Right atrium auricular region (tissue), 2 donors: ENCODE data around the gene STEAP1B. TPM values are rescaled to one million over a fixed set of nuclear protein-coding genes. Genes with fewer than 3 reads are reported as not detected.

ENCODE experiments used
- DNase-seq: peaks from one replicate; pipeline ENCODE4 v3.0.0-alpha.2; 2019; ENCODE audit warnings: low spot score
- H3K27ac ChIP-seq, 2 donors: fragments of 200-600 bp; sonication (generic); 1 replicate in 1 of 2; 2 replicates in 1 of 2; pipeline ENCODE4 v1.5.1; 2016 to 2019
- H3K27me3 ChIP-seq, 2 donors: fragments of 200-600 bp; sonication (generic); one replicate each; pipeline versions ENCODE4 v1.5.1 to v1.6.0; 2017 to 2019
- H3K36me3 ChIP-seq: fragments of 200-600 bp; sonication (generic); one replicate; pipeline ENCODE4 v1.5.1; 2016
- H3K4me1 ChIP-seq, 2 donors: fragments of 200-600 bp; sonication (generic); one replicate each; pipeline versions ENCODE4 v1.5.1 to v1.6.0; 2017 to 2019
- H3K4me3 ChIP-seq, 2 donors: fragments of 200-600 bp; sonication (generic); 1 replicate in 1 of 2; 2 replicates in 1 of 2; pipeline ENCODE4 v1.5.1; 2017 to 2019; ENCODE audit warnings: mild to moderate bottlenecking in 1 of 2, moderate library complexity in 1 of 2
- H3K9me3 ChIP-seq, 2 donors: fragments of 200-600 bp; sonication (generic); one replicate each; pipeline ENCODE4 v1.5.1; 2019
- total RNA-seq, 2 donors: library from RNA; depleted of rRNA; stranded (reverse); fragments of >200 nt; gene quantifications; one replicate each; pipeline ENCODE4 v1.1.0, GENCODE V29; 2016
- TF ChIP-seq, protein P1 (sequence below), 2 donors: fragments of 200-600 bp; sonication (generic); IDR thresholded peaks; one replicate each; pipeline ENCODE4 v1.5.1; 2019; ENCODE audit warnings: antibody characterized with exemption in 2 of 2

The STEAP1B gene
- total RNA-seq, 2 donors from 2014 or later, result 0.39 TPM; not detected in 1

DNA sequence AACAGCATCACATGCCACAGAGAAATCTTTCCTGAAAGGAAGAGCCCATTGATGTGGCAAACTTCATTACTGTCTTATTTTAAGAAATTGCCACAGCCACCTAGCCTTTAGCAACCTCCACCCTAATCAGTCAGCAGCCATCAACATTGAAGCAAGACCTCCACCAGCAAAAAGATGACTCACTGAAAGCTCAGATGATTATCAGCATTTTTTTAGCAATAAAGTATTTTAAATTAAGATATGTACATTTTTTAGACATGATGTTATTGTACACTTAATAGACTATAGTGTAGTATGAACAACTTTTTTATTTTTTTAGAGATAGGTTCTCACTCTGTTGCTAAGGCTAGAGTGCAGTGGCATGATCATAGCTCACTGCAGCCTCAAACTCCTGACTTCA is 14.8 kb downstream of the STEAP1B start:
- H3K36me3 ChIP-seq, result no peaks in the 10 kb centered on the region
- DNase-seq, result no peak
- H3K27ac ChIP-seq, result no peak overlapping the region
- no peaks in the 10 kb centered on the region for H3K9me3 ChIP-seq
- TF ChIP-seq, protein P1, sequence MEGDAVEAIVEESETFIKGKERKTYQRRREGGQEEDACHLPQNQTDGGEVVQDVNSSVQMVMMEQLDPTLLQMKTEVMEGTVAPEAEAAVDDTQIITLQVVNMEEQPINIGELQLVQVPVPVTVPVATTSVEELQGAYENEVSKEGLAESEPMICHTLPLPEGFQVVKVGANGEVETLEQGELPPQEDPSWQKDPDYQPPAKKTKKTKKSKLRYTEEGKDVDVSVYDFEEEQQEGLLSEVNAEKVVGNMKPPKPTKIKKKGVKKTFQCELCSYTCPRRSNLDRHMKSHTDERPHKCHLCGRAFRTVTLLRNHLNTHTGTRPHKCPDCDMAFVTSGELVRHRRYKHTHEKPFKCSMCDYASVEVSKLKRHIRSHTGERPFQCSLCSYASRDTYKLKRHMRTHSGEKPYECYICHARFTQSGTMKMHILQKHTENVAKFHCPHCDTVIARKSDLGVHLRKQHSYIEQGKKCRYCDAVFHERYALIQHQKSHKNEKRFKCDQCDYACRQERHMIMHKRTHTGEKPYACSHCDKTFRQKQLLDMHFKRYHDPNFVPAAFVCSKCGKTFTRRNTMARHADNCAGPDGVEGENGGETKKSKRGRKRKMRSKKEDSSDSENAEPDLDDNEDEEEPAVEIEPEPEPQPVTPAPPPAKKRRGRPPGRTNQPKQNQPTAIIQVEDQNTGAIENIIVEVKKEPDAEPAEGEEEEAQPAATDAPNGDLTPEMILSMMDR (IDR thresholded peaks at IDR 0.05), result no peak
- no peaks in the 10 kb centered on the region for H3K27me3 ChIP-seq
- no peaks in the 10 kb centered on the region for H3K4me1 ChIP-seq
- no peak overlapping the region for H3K4me3 ChIP-seq

DNA sequence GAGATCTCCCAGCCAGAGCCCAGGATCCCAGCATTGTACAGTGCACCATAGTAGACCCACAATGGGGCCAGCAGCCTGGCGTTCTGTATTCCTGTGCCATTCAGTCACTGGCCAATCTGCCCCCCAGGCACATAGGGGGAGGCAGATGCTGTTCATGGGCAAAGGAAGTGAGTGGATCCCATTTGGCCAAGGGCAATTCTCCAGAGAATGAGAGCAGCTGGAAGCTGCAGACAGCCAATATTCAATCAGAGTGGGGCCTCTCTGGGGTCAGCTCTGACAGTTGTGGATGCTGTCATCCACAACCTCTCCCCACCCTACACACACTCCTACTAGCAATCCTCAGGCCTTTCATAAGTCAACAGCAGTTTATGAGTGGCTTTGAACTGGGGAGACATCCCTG is 17.5 kb downstream of the STEAP1B start:
- DNase-seq, result no peak
- no peak overlapping the region for H3K4me3 ChIP-seq
- TF ChIP-seq, protein P1 (IDR thresholded peaks at IDR 0.05), result no peak
- H3K4me1 ChIP-seq, result no peaks in the 10 kb centered on the region
- no peaks in the 10 kb centered on the region for H3K27me3 ChIP-seq
- H3K27ac ChIP-seq, result no peak overlapping the region
- no peaks in the 10 kb centered on the region for H3K36me3 ChIP-seq
- H3K9me3 ChIP-seq, result no peaks in the 10 kb centered on the region

DNA sequence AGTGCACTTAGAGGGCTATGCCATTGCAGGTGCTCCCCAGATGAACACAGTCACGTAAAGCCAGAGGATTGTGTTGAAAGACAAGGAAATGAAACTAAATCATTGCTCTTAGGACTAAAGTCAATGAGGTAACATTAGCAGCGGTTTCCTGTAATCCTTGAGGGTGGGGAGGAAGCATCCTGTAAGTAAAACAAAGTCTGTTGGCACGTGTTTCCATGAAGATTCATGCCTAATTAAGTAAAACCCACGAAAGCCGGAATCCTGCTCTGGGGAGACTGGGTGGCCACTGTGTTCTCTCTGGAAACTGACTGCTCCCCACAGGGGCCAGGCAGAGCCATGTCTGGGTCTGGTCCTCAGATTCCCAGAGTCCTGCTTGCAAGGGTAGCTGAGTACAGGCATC is 18.3 kb downstream of the STEAP1B start:
- no peaks in the 10 kb centered on the region for H3K36me3 ChIP-seq
- no peak for DNase-seq
- TF ChIP-seq, protein P1 (IDR thresholded peaks at IDR 0.05), result no peak
- H3K9me3 ChIP-seq, result no peaks in the 10 kb centered on the region
- no peak overlapping the region for H3K4me3 ChIP-seq
- H3K4me1 ChIP-seq, result no peaks in the 10 kb centered on the region
- no peaks in the 10 kb centered on the region for H3K27me3 ChIP-seq
- no peak overlapping the region for H3K27ac ChIP-seq

GRCh38 chr7:22480523-22481075 is 19.4 kb downstream of the STEAP1B start:
- Histone ChIP-seq H3K27me3 (no peaks in the 10 kb centered on the region), H3K36me3 (no peaks in the 10 kb centered on the region), H3K4me3 (no peak overlapping the region), H3K4me1 (no peaks in the 10 kb centered on the region), H3K27ac (no peak overlapping the region), H3K9me3 (no peaks in the 10 kb centered on the region)
- TF ChIP-seq, protein P1 (IDR thresholded peaks at IDR 0.05), result no peak
- no peak for DNase-seq

DNA sequence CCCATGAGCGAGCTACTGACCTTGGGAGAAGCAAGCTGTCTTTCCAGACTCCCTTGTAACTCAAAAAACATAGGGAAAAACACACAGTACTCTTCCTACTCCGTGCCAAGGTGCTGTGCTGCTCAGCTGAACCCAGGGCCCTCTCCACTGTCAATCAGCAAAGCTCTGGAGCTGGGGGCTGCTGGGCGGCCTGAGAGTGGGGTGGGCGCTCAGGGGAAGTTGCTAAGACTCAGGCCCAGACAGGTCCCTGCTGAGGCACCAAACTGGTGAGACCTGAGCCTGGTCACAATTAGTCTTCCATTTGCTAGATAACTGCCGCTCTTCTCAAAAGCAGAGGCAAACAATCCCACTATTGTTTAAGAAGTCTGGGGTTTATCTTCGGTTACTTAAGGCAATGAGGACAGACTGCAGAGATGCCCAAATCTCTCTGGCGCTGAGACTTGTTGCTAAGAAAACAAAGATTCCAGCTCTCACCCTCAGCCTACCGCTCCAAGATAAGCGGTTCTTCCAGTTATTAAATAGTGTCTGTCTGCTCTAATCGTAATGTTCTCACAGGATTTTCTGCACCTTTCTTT is 22.0 kb downstream of the STEAP1B start:
- no peak overlapping the region for H3K27ac ChIP-seq
- H3K36me3 ChIP-seq, result no peaks in the 10 kb centered on the region
- no peaks in the 10 kb centered on the region for H3K4me1 ChIP-seq
- no peak for DNase-seq
- no peaks in the 10 kb centered on the region for H3K9me3 ChIP-seq
- no peaks in the 10 kb centered on the region for H3K27me3 ChIP-seq
- TF ChIP-seq, protein P1 (IDR thresholded peaks at IDR 0.05), result no peak
- H3K4me3 ChIP-seq, result no peak overlapping the region

DNA sequence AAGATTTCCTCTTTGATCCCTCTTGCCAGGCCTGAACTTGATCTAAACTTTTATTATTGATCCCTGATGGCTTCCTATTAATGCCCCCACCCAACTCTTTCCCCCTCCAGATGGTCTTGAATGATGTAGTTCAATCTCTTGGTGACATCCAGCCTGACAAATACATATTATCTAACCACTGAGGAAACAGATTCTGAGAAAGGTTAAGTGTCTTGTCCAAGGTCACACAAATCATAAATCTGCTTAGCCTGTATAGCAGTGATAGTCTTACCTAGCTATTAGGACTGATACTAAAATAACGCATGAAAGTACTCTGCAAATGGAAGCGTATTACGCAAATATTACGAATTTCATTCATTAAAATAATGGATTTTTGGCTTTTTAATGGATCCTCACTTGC is 22.7 kb downstream of the STEAP1B start:
- no peaks in the 10 kb centered on the region for H3K9me3 ChIP-seq

More for the DNA sequence above, 22.7 kb downstream of the STEAP1B start:
- Histone ChIP-seq H3K27me3 (no peaks in the 10 kb centered on the region), H3K36me3 (no peaks in the 10 kb centered on the region), H3K27ac (no peak overlapping the region), H3K4me3 (no peak overlapping the region), H3K4me1 (no peaks in the 10 kb centered on the region)
- TF ChIP-seq, protein P1 (IDR thresholded peaks at IDR 0.05), result no peak
- DNase-seq, result no peak
